Measurements from ENCODE around the gene CACNA2D3. TPM values are rescaled to one million over a fixed set of nuclear protein-coding genes. Genes with fewer than 3 reads are reported as not detected.

CACNA2D3 gene
- total RNA-seq, 1 donor from 2014 or later = 2.5 TPM

GRCh38 chr3:54519493-54519892, 397.1 kb downstream of the CACNA2D3 start:
- Mint-ChIP-seq H3K27me3 (peaks cover 25% of the 10 kb centered on the region), H3K4me3 (no peak overlapping the region), H3K9me3 (peaks cover 3% of the 10 kb centered on the region), H3K36me3 (no peaks in the 10 kb centered on the region), H3K27ac (no peak overlapping the region), H3K4me1 (ENCODE audit: unreplicated experiment) (no peaks in the 10 kb centered on the region)
- DNase-seq (ENCODE audit: extremely low spot score, unreplicated experiment) = no peak
- TF ChIP-seq CTCF (conservative IDR thresholded peaks at IDR 0.05) = no peak

- Mint-ChIP-seq H3K9me3 (peaks cover 4% of the 10 kb centered on the region), H3K27me3 (peaks cover 21% of the 10 kb centered on the region), H3K36me3 (no peaks in the 10 kb centered on the region), H3K27ac (no peak overlapping the region), H3K4me3 (no peak overlapping the region), H3K4me1 (ENCODE audit: unreplicated experiment) (no peaks in the 10 kb centered on the region)
- no peak for DNase-seq (ENCODE audit: extremely low spot score, unreplicated experiment)
- TF ChIP-seq CTCF (conservative IDR thresholded peaks at IDR 0.05) = no peak
Observed at GRCh38 chr3:54520060-54520459, 397.7 kb downstream of the CACNA2D3 start.

- Mint-ChIP-seq H3K9me3 (peaks cover 9% of the 10 kb centered on the region), H3K27ac (no peak overlapping the region), H3K36me3 (no peaks in the 10 kb centered on the region), H3K4me3 (no peak overlapping the region), H3K27me3 (peaks cover 20% of the 10 kb centered on the region), H3K4me1 (ENCODE audit: unreplicated experiment) (no peaks in the 10 kb centered on the region)
- DNase-seq (ENCODE audit: extremely low spot score, unreplicated experiment) = no peak
- TF ChIP-seq CTCF (conservative IDR thresholded peaks at IDR 0.05) = no peak
Observed at GRCh38 chr3:54527521-54527920, 405.2 kb downstream of the CACNA2D3 start.

GRCh38 chr3:54527953-54528352, 405.6 kb downstream of the CACNA2D3 start:
- no peak overlapping the region for H3K4me3 Mint-ChIP-seq
- no peak overlapping the region for H3K27ac Mint-ChIP-seq
- peaks cover 24% of the 10 kb centered on the region for H3K27me3 Mint-ChIP-seq

GRCh38 chr3:54528668-54529067, 406.3 kb downstream of the CACNA2D3 start:
- no peaks in the 10 kb centered on the region for H3K36me3 Mint-ChIP-seq
- no peak overlapping the region for H3K4me3 Mint-ChIP-seq
- no peak overlapping the region for H3K27ac Mint-ChIP-seq
- peaks cover 20% of the 10 kb centered on the region for H3K27me3 Mint-ChIP-seq
- no peak for TF ChIP-seq CTCF (conservative IDR thresholded peaks at IDR 0.05)
- peaks cover 14% of the 10 kb centered on the region for H3K9me3 Mint-ChIP-seq
- H3K4me1 Mint-ChIP-seq (ENCODE audit: unreplicated experiment) = no peaks in the 10 kb centered on the region
- DNase-seq (ENCODE audit: extremely low spot score, unreplicated experiment) = no peak

More at GRCh38 chr3:54527953-54528352, 405.6 kb downstream of the CACNA2D3 start:
- H3K4me1 Mint-ChIP-seq (ENCODE audit: unreplicated experiment) = no peaks in the 10 kb centered on the region
- no peak for DNase-seq (ENCODE audit: extremely low spot score, unreplicated experiment)
- H3K36me3 Mint-ChIP-seq = no peaks in the 10 kb centered on the region
- peaks cover 13% of the 10 kb centered on the region for H3K9me3 Mint-ChIP-seq
- no peak for TF ChIP-seq CTCF (conservative IDR thresholded peaks at IDR 0.05)

- H3K27ac Mint-ChIP-seq = no peak overlapping the region
- H3K9me3 Mint-ChIP-seq = peaks cover 9% of the 10 kb centered on the region
- TF ChIP-seq CTCF (conservative IDR thresholded peaks at IDR 0.05) = no peak
- no peak for DNase-seq (ENCODE audit: extremely low spot score, unreplicated experiment)
- no peaks in the 10 kb centered on the region for H3K4me1 Mint-ChIP-seq (ENCODE audit: unreplicated experiment)
- no peaks in the 10 kb centered on the region for H3K36me3 Mint-ChIP-seq
- H3K4me3 Mint-ChIP-seq = no peak overlapping the region
- H3K27me3 Mint-ChIP-seq = peaks cover 24% of the 10 kb centered on the region
Observed at GRCh38 chr3:54530091-54530490, 407.7 kb downstream of the CACNA2D3 start.
